Endothelial cell of hepatic sinusoid (primary cell): ENCODE measurements around the gene BCO2.

Source experiments
- in situ Hi-C: cut with HindIII; loops from 2 replicates; pipeline ENCODE4 v1.10.0; 2017; ENCODE audit warnings: low sequenced_read_pairs

The BCO2 gene

GRCh38 chr11:112212290-112212689, 37.0 kb downstream of the BCO2 start:
- in situ Hi-C loops: no loop called here

GRCh38 chr11:112212710-112213109, 37.4 kb downstream of the BCO2 start:
- in situ Hi-C loops: no loop called here

- in situ Hi-C loops: no loop called here
Measured at GRCh38 chr11:112213753-112214152, 38.4 kb downstream of the BCO2 start.

GRCh38 chr11:112215621-112216020, 40.3 kb downstream of the BCO2 start:
- in situ Hi-C loops: no loop called here

GRCh38 chr11:112216561-112217105, 41.3 kb downstream of the BCO2 start:
- in situ Hi-C loops: no loop called here

GRCh38 chr11:112219476-112220232, 44.3 kb downstream of the BCO2 start:
- in situ Hi-C loops: no loop called here

GRCh38 chr11:112221274-112221835, 46.0 kb downstream of the BCO2 start:
- in situ Hi-C loops: no loop called here

- in situ Hi-C loops: no loop called here
Measured at GRCh38 chr11:112222303-112222702, 47.0 kb downstream of the BCO2 start.

- in situ Hi-C loops: no loop called here
Measured at GRCh38 chr11:112223121-112223520, 47.8 kb downstream of the BCO2 start.

- in situ Hi-C loops: no loop called here
Measured at GRCh38 chr11:112223754-112224532, 48.6 kb downstream of the BCO2 start.

- in situ Hi-C loops: loop anchor here (5.0 kb wide), 1 partner anchor 62 kb away; no protein-coding TSS in a partner anchor
Measured at GRCh38 chr11:112225753-112226061, 50.4 kb downstream of the BCO2 start.

GRCh38 chr11:112226062-112226830, 50.9 kb downstream of the BCO2 start, which contains the start of gene PTS:
PTS (plus strand) TSS chr11:112226428; CDS start chr11:112226444, 16 bp downstream.
- in situ Hi-C loops: loop anchor here (5.0 kb wide), 1 partner anchor 61 kb away; no protein-coding TSS in a partner anchor

- in situ Hi-C loops: loop anchor here (5.0 kb wide), 1 partner anchor 60 kb away; no protein-coding TSS in a partner anchor
Measured at GRCh38 chr11:112226831-112227401, 51.6 kb downstream of the BCO2 start.

- in situ Hi-C loops: loop anchor here (5.0 kb wide), 1 partner anchor 60 kb away; no protein-coding TSS in a partner anchor
Measured at GRCh38 chr11:112227471-112227870, 52.2 kb downstream of the BCO2 start.

GRCh38 chr11:112228706-112229105, 53.4 kb downstream of the BCO2 start:
- in situ Hi-C loops: loop anchor here (5.0 kb wide), 1 partner anchor 59 kb away; no protein-coding TSS in a partner anchor

- in situ Hi-C loops: loop anchor here (5.0 kb wide), 1 partner anchor 58 kb away; no protein-coding TSS in a partner anchor
Measured at GRCh38 chr11:112229159-112229558, 53.8 kb downstream of the BCO2 start.

- in situ Hi-C loops: loop anchor here (5.0 kb wide), 1 partner anchor 57 kb away; no protein-coding TSS in a partner anchor
Measured at GRCh38 chr11:112229746-112230433, 54.6 kb downstream of the BCO2 start.

- in situ Hi-C loops: no loop called here
Measured at GRCh38 chr11:112231952-112232351, 56.6 kb downstream of the BCO2 start.

GRCh38 chr11:112235750-112236390, 60.6 kb downstream of the BCO2 start:
- in situ Hi-C loops: loop anchor here (5.0 kb wide), 1 partner anchor 39 kb away; no protein-coding TSS in a partner anchor
